Fibroblast of pulmonary artery (primary cell): Measurements from ENCODE around the gene NCKAP5L.

Experiments
- DNase-seq: peaks from one replicate; pipeline ENCODE4 v3.0.0-alpha.2; 2010; ENCODE audit warnings: low read depth
- H3K4me3 ChIP-seq: replicated peaks from 2 replicates; pipeline ENCODE4 v1.5.1; 2011; ENCODE audit warnings: low read depth, mild to moderate bottlenecking, control low read depth, low read length, moderate library complexity
- CTCF ChIP-seq: IDR thresholded peaks from 2 replicates; pipeline ENCODE4 v1.5.1; 2011; ENCODE audit warnings: mild to moderate bottlenecking, control low read depth, low read length, inconsistent platforms; ENCODE audit errors: missing control alignments

NCKAP5L gene

GRCh38 chr12:49794021-49794420 lies 34.2 kb downstream of the NCKAP5L start:
- no peak overlapping the region for H3K4me3 ChIP-seq
- no peak for DNase-seq
- no peak for TF ChIP-seq CTCF

DNA sequence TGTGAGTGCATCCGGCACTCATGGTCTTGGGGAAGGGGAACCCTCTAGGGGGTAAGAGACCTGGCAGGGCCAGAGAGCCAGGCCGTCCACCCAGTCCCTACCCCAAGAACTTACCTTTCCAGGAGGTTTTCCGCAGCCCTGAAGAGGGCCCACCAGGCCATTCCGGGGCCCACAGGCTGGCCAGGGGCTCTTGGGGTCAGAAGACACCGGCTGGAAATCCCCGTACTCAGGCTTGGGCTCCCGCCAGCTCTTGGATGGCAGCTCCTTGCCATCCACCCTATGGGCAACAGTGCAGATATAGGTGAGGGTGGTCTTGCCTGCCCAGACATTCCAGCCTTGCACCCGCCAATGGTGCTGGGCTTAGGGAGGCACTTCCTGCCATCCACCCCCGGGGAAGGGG lies 34.6 kb downstream of the NCKAP5L start:
- no peak overlapping the region for H3K4me3 ChIP-seq
- no peak for TF ChIP-seq CTCF
- DNase-seq, result no peak

GRCh38 chr12:49792976-49793580 lies 35.1 kb downstream of the NCKAP5L start:
- TF ChIP-seq CTCF, result no peak
- no peak overlapping the region for H3K4me3 ChIP-seq
- no peak for DNase-seq

DNA sequence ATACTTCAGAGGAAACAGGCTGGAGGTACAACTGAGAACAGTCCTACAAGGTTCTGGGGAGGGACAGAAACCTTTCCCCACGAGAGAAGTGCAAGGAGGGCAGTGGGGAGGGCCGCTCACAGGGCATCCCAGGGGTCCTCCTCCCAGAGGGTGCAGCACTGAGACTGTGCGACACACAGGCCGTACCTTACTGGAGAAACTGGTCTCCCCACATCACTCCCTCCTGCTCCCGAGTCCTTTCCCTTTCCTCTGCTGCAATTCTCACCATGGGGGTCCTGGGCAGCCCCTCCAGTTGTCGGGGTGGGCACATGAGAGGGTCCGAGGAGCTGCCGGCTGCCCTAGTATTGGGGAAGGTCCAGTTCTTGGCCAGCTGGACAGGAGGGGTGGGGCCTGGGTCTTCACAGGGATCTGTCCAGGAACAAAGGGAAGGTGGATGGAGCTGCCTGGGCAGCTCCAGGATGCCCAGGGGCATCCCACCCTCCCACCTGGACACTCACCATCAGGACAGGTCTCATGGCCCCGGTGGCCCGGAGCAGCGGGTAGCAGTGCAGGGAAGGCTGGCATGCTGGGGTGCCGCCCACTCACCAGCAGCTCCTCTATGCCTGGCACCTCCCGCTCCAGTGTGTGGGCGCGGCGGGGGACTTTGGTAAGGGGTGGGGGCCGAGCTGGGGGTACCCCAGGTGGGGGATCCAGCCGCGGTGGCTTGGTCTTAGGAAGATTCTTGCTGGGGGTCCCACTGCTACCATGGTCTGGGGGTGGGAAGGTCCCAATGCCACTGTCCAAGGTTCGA lies 35.8 kb downstream of the NCKAP5L start:
- no peak overlapping the region for H3K4me3 ChIP-seq
- TF ChIP-seq CTCF, result no peak
- no peak for DNase-seq

DNA sequence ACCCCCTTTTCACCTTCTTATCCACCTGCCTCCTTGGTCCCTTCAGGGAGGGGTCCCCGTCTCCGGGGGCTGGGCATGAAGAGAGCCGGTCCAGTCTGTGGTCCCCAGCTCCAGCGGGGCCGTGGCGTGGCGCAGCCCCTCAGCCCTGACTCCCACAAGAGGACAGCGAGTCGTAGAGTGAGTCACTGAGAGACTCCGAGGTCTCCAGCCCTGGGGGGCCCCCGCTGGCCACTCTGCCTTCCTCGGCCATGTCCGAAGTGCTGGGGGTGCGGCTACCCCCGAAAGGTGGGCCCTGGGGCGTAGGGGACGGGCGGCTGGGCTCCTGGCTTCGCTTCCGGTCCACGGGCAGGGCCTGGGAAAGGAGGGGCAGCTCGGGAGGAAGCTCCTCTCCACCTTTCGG lies 36.5 kb downstream of the NCKAP5L start:
- no peak for TF ChIP-seq CTCF
- no peak overlapping the region for H3K4me3 ChIP-seq
- DNase-seq, result no peak

GRCh38 chr12:49790741-49791555 lies 37.3 kb downstream of the NCKAP5L start:
- no peak overlapping the region for H3K4me3 ChIP-seq
- no peak for TF ChIP-seq CTCF
- DNase-seq, result no peak
